Raji (cell line): ENCODE results near the gene OSBPL9.

Source experiments
- POLR2A ChIP-seq: IDR thresholded peaks from 2 replicates; pipeline ENCODE4 v1.6.1; 2011; ENCODE audit warnings: low read depth, low read length, control low read depth; ENCODE audit not compliant: insufficient read depth

Gene OSBPL9

GRCh38 chr1:51729156-51729823 is 112.4 kb downstream of the OSBPL9 start:
- peak; percentile 84 for TF ChIP-seq POLR2A

- no peak for TF ChIP-seq POLR2A
Observed at GRCh38 chr1:51729824-51730301, 113.0 kb downstream of the OSBPL9 start.

GRCh38 chr1:51731998-51732397 is 115.1 kb downstream of the OSBPL9 start:
- TF ChIP-seq POLR2A, result no peak

GRCh38 chr1:51732701-51733425 is 116.0 kb downstream of the OSBPL9 start:
- TF ChIP-seq POLR2A, result no peak

GRCh38 chr1:51733793-51734522 is 117.1 kb downstream of the OSBPL9 start:
- TF ChIP-seq POLR2A, result no peak

GRCh38 chr1:51734896-51735745 is 118.2 kb downstream of the OSBPL9 start:
- no peak for TF ChIP-seq POLR2A

- TF ChIP-seq POLR2A, result no peak
Observed at GRCh38 chr1:51735746-51736254, 118.9 kb downstream of the OSBPL9 start.

- no peak for TF ChIP-seq POLR2A
Observed at GRCh38 chr1:51736702-51737101, 119.8 kb downstream of the OSBPL9 start.

GRCh38 chr1:51738681-51739080 is 121.8 kb downstream of the OSBPL9 start:
- TF ChIP-seq POLR2A, result no peak

GRCh38 chr1:51740652-51741051 is 123.8 kb downstream of the OSBPL9 start:
- no peak for TF ChIP-seq POLR2A

- TF ChIP-seq POLR2A, result no peak
Observed at GRCh38 chr1:51741121-51741681, 124.3 kb downstream of the OSBPL9 start.

GRCh38 chr1:51744506-51745303 is 127.8 kb downstream of the OSBPL9 start:
- TF ChIP-seq POLR2A, result no peak

GRCh38 chr1:51745304-51745570 is 128.3 kb downstream of the OSBPL9 start:
- no peak for TF ChIP-seq POLR2A

- TF ChIP-seq POLR2A, result no peak
Observed at GRCh38 chr1:51749151-51749550, 132.3 kb downstream of the OSBPL9 start.
